Measurements from ENCODE around the gene TAX1BP3. TPM values are rescaled to one million over a fixed set of nuclear protein-coding genes. Genes with fewer than 3 reads are reported as not detected.
"Not testable (repeated sequence)": the region's sequence is repeated elsewhere in the genome, so short reads cannot be mapped to it uniquely, and the experiment has no call there.

TAX1BP3 gene
- total and polyA plus RNA-seq, 8 donors, result 52.7 to 267 (median 120) TPM

- Histone ChIP-seq H3K4me1 (peaks cover 0 to 7% (median 0%) of the 10 kb centered on the region in 4 donors), H3K27me3 (no peaks in the 10 kb centered on the region), H3K9me3 (no peaks in the 10 kb centered on the region), H3K4me3 (no peak overlapping the region), H3K27ac (peak overlapping the region in 2 of 5 donors; percentile 22 to 68), H3K36me3 (peaks cover 19 to 44% (median 37%) of the 10 kb centered on the region in 4 donors)
- DNase-seq, result peak in 1 of 2 donors; percentile 69
- intact Hi-C loops (cut with DNase I; ENCODE audit: low total_unique reads), result no loop called here
- 54 to 73% (median 68%) methylated on average over 5 of the region's 5 CpGs for WGBS, 5 donors
- no peak for TF ChIP-seq CTCF (IDR thresholded peaks at IDR 0.05)
- TF ChIP-seq POLR2AphosphoS5 (IDR thresholded peaks at IDR 0.05), result peak in 1 of 3 donors; percentile 20
- no peak for TF ChIP-seq EP300 (IDR thresholded peaks at IDR 0.05)
These were observed 42.6 kb upstream of the TAX1BP3 start for GRCh38 chr17:3710951-3711383.

- Histone ChIP-seq H3K4me1 (peaks cover 0 to 7% (median 0%) of the 10 kb centered on the region in 4 donors), H3K4me3 (no peak overlapping the region), H3K36me3 (peaks cover 3 to 18% (median 13%) of the 10 kb centered on the region in 4 donors), H3K27me3 (no peaks in the 10 kb centered on the region), H3K9me3 (no peaks in the 10 kb centered on the region), H3K27ac (peak overlapping the region in 1 of 5 donors; percentile 39)
- DNase-seq, result no peak
- TF ChIP-seq EP300 (IDR thresholded peaks at IDR 0.05) (no peak), CTCF (IDR thresholded peaks at IDR 0.05) (no peak), POLR2A (IDR thresholded peaks at IDR 0.05) (no peak)
- intact Hi-C loops (cut with DNase I; ENCODE audit: low total_unique reads), result no loop called here
- 27 to 50% (median 29%) methylated on average over 3 of the region's 3 CpGs for WGBS, 5 donors
These were observed 40.0 kb upstream of the TAX1BP3 start for GRCh38 chr17:3708366-3708765.

GRCh38 chr17:3705718-3705984, 37.3 kb upstream of the TAX1BP3 start:
- H3K4me3 ChIP-seq; DNase-seq; H3K27me3 ChIP-seq; H3K9me3 ChIP-seq; H3K4me1 ChIP-seq; intact Hi-C loops (cut with DNase I; ENCODE audit: low total_unique reads); H3K36me3 ChIP-seq; H3K27ac ChIP-seq: not testable (repeated sequence)
- 89 to 100% (median 96%) methylated on average over 1 of the region's 1 CpG for WGBS, 5 donors

- TF ChIP-seq CTCF (IDR thresholded peaks at IDR 0.05), result no peak
- no peak for TF ChIP-seq EP300 (IDR thresholded peaks at IDR 0.05)
- TF ChIP-seq POLR2AphosphoS5 (IDR thresholded peaks at IDR 0.05), result no peak
- Histone ChIP-seq H3K36me3 (no peaks in the 10 kb centered on the region), H3K27me3 (no peaks in the 10 kb centered on the region), H3K4me3 (no peak overlapping the region), H3K27ac (no peak overlapping the region), H3K4me1 (no peaks in the 10 kb centered on the region), H3K9me3 (no peaks in the 10 kb centered on the region)
- no peak for DNase-seq
- 83 to 88% (median 85%) methylated on average over 20 of the region's 20 CpGs for WGBS, 5 donors
- intact Hi-C loops (cut with DNase I; ENCODE audit: low total_unique reads), result no loop called here
These were observed 36.7 kb upstream of the TAX1BP3 start for GRCh38 chr17:3704931-3705717.

- H3K27ac ChIP-seq; H3K4me1 ChIP-seq; DNase-seq; H3K4me3 ChIP-seq; H3K36me3 ChIP-seq; intact Hi-C loops (cut with DNase I; ENCODE audit: low total_unique reads): not testable (repeated sequence)
- peaks cover 0 to 13% (median 10%) of the 10 kb centered on the region in 4 donors for H3K9me3 ChIP-seq
- peaks cover 0 to 16% (median 5%) of the 10 kb centered on the region in 3 donors for H3K27me3 ChIP-seq
- 82 to 92% (median 84%) methylated on average over 7 of the region's 7 CpGs for WGBS, 5 donors
These were observed 33.7 kb upstream of the TAX1BP3 start for GRCh38 chr17:3702041-3702539.

All from stomach (tissue), 9 donors.